ENCODE data around the gene ARPC1B. TPM values are rescaled to one million over a fixed set of nuclear protein-coding genes. Genes with fewer than 3 reads are reported as not detected.

ARPC1B gene
- total and polyA plus RNA-seq, 2 donors (not counting 1 experiment from before 2014, with no cell fraction given) = 245 to 394 TPM

- Histone ChIP-seq H3K9ac (ENCODE audit: insufficient read depth, low read length) (no peak overlapping the region), H3K36me3 (ENCODE audit: control insufficient read depth, insufficient read depth, low read length) (peaks cover 20% of the 10 kb centered on the region), H3K27me3 (ENCODE audit: control insufficient read depth, insufficient read depth, low read length) (no peaks in the 10 kb centered on the region), H3K79me2 (ENCODE audit: control insufficient read depth, insufficient read depth, low read length) (peaks cover 51% of the 10 kb centered on the region), H3K4me3 (replicated peaks in 1 of 4; ENCODE audit: control extremely low read depth in 1 of 4, insufficient read depth in 1 of 4, low read depth in 3 of 4, low read length in 4 of 4) (no peak overlapping the region), H4K20me1 (ENCODE audit: control insufficient read depth, extremely low read depth, insufficient read depth, low read length) (no peaks in the 10 kb centered on the region), H3K9me3 (ENCODE audit: control insufficient read depth, insufficient read depth, low read depth, low read length) (no peaks in the 10 kb centered on the region), H2AFZ (ENCODE audit: low read length) (no peak overlapping the region), H3K4me2 (ENCODE audit: extremely low read depth, insufficient read depth, low read length) (no peak overlapping the region), H3K4me1 (ENCODE audit: control insufficient read depth, extremely low read depth, insufficient read depth, low read length) (peaks cover 11% of the 10 kb centered on the region), H3K27ac (ENCODE audit: insufficient read depth, low read length) (no peak overlapping the region)
- no peak for DNase-seq (ENCODE audit: low read depth in 2 of 2)
- TF ChIP-seq CTCF (conservative IDR thresholded peaks at IDR 0.05 in 1 of 2, IDR thresholded peaks at IDR 0.05 in 1 of 2; ENCODE audit: low read depth in 1 of 2, low read length in 2 of 2) (no peak), EZH2 (IDR thresholded peaks at IDR 0.05; ENCODE audit: low read length, missing control alignments) (no peak)
These were observed 28.3 kb downstream of the ARPC1B start for GRCh38 chr7:99402854-99403253.

GRCh38 chr7:99403764-99404163 lies 29.2 kb downstream of the ARPC1B start:
- H3K9ac ChIP-seq (ENCODE audit: insufficient read depth, low read length) = no peak overlapping the region
- DNase-seq (ENCODE audit: low read depth in 2 of 2) = no peak
- peaks cover 20% of the 10 kb centered on the region for H3K36me3 ChIP-seq (ENCODE audit: control insufficient read depth, insufficient read depth, low read length)
- no peaks in the 10 kb centered on the region for H4K20me1 ChIP-seq (ENCODE audit: control insufficient read depth, extremely low read depth, insufficient read depth, low read length)
- peaks cover 11% of the 10 kb centered on the region for H3K4me1 ChIP-seq (ENCODE audit: control insufficient read depth, extremely low read depth, insufficient read depth, low read length)
- peaks cover 56% of the 10 kb centered on the region for H3K79me2 ChIP-seq (ENCODE audit: control insufficient read depth, insufficient read depth, low read length)
- no peaks in the 10 kb centered on the region for H3K9me3 ChIP-seq (ENCODE audit: control insufficient read depth, insufficient read depth, low read depth, low read length)
- H3K4me2 ChIP-seq (ENCODE audit: extremely low read depth, insufficient read depth, low read length) = no peak overlapping the region
- TF ChIP-seq CTCF (conservative IDR thresholded peaks at IDR 0.05 in 1 of 2, IDR thresholded peaks at IDR 0.05 in 1 of 2; ENCODE audit: low read depth in 1 of 2, low read length in 2 of 2) = no peak
- TF ChIP-seq EZH2 (IDR thresholded peaks at IDR 0.05; ENCODE audit: low read length, missing control alignments) = no peak
- no peak overlapping the region for H3K4me3 ChIP-seq (replicated peaks in 1 of 4; ENCODE audit: control extremely low read depth in 1 of 4, insufficient read depth in 1 of 4, low read depth in 3 of 4, low read length in 4 of 4)
- no peaks in the 10 kb centered on the region for H3K27me3 ChIP-seq (ENCODE audit: control insufficient read depth, insufficient read depth, low read length)
- H2AFZ ChIP-seq (ENCODE audit: low read length) = no peak overlapping the region
- H3K27ac ChIP-seq (ENCODE audit: insufficient read depth, low read length) = no peak overlapping the region

- H3K79me2 ChIP-seq (ENCODE audit: control insufficient read depth, insufficient read depth, low read length) = peaks cover 62% of the 10 kb centered on the region
- H3K4me2 ChIP-seq (ENCODE audit: extremely low read depth, insufficient read depth, low read length) = no peak overlapping the region
- peaks cover 11% of the 10 kb centered on the region for H3K4me1 ChIP-seq (ENCODE audit: control insufficient read depth, extremely low read depth, insufficient read depth, low read length)
- no peak overlapping the region for H3K9ac ChIP-seq (ENCODE audit: insufficient read depth, low read length)
- H2AFZ ChIP-seq (ENCODE audit: low read length) = no peak overlapping the region
- H3K36me3 ChIP-seq (ENCODE audit: control insufficient read depth, insufficient read depth, low read length) = peaks cover 18% of the 10 kb centered on the region
- H3K4me3 ChIP-seq (replicated peaks in 1 of 4; ENCODE audit: control extremely low read depth in 1 of 4, insufficient read depth in 1 of 4, low read depth in 3 of 4, low read length in 4 of 4) = no peak overlapping the region
- H3K9me3 ChIP-seq (ENCODE audit: control insufficient read depth, insufficient read depth, low read depth, low read length) = no peaks in the 10 kb centered on the region
- H3K27me3 ChIP-seq (ENCODE audit: control insufficient read depth, insufficient read depth, low read length) = no peaks in the 10 kb centered on the region
- DNase-seq (ENCODE audit: low read depth in 2 of 2) = peak in 1 of 2 donors; percentile 33
- no peak overlapping the region for H3K27ac ChIP-seq (ENCODE audit: insufficient read depth, low read length)
- no peaks in the 10 kb centered on the region for H4K20me1 ChIP-seq (ENCODE audit: control insufficient read depth, extremely low read depth, insufficient read depth, low read length)
- no peak for TF ChIP-seq CTCF (conservative IDR thresholded peaks at IDR 0.05 in 1 of 2, IDR thresholded peaks at IDR 0.05 in 1 of 2; ENCODE audit: low read depth in 1 of 2, low read length in 2 of 2)
- no peak for TF ChIP-seq EZH2 (IDR thresholded peaks at IDR 0.05; ENCODE audit: low read length, missing control alignments)
These were observed 29.9 kb downstream of the ARPC1B start for GRCh38 chr7:99404235-99404976.

Measured in fibroblast of lung (primary cell).